Activated CD4-positive, alpha-beta T cell treated with anti-CD3 and anti-CD28 coated beads, Interleukin-2, amount 50 U/mL, for 1 hour (primary cell): ENCODE data around the gene ERICH6.

ENCODE experiments used
- DNase-seq: peaks from one replicate; pipeline ENCODE4 v3.0.0-alpha.2; 2020

ERICH6 gene

GRCh38 chr3:150703756-150704344 is at the start of gene ERICH6:
Gene ERICH6 (minus strand): TSS chr3:150703920. CDS start chr3:150703898, 22 bp downstream.
- DNase-seq = peak; percentile 74

GRCh38 chr3:150751781-150752263 is 48.1 kb upstream of the ERICH6 start:
- DNase-seq = no peak

GRCh38 chr3:150749255-150749654 is 45.5 kb upstream of the ERICH6 start:
- no peak for DNase-seq

GRCh38 chr3:150748684-150749047 is 44.9 kb upstream of the ERICH6 start:
- no peak for DNase-seq

- no peak for DNase-seq
These were observed 44.4 kb upstream of the ERICH6 start for GRCh38 chr3:150747886-150748683.

- no peak for DNase-seq
These were observed 43.3 kb upstream of the ERICH6 start for GRCh38 chr3:150746791-150747590.

- DNase-seq = no peak
These were observed 42.1 kb upstream of the ERICH6 start for GRCh38 chr3:150745832-150746231.

- DNase-seq = no peak
These were observed 41.1 kb upstream of the ERICH6 start for GRCh38 chr3:150744919-150745211.

- no peak for DNase-seq
These were observed 40.6 kb upstream of the ERICH6 start for GRCh38 chr3:150744041-150744918.

- DNase-seq = no peak
These were observed 39.8 kb upstream of the ERICH6 start for GRCh38 chr3:150743508-150743907.

- no peak for DNase-seq
These were observed 39.0 kb upstream of the ERICH6 start for GRCh38 chr3:150742679-150743078.

GRCh38 chr3:150742141-150742523 is 38.4 kb upstream of the ERICH6 start:
- DNase-seq = no peak

- no peak for DNase-seq
These were observed 37.9 kb upstream of the ERICH6 start for GRCh38 chr3:150741497-150742140.

GRCh38 chr3:150740733-150741496 is 37.2 kb upstream of the ERICH6 start:
- DNase-seq = no peak

GRCh38 chr3:150739877-150740645 is 36.3 kb upstream of the ERICH6 start:
- DNase-seq = no peak

GRCh38 chr3:150739200-150739863 is 35.6 kb upstream of the ERICH6 start:
- DNase-seq = no peak

GRCh38 chr3:150738688-150739087 is 35.0 kb upstream of the ERICH6 start:
- DNase-seq = no peak

GRCh38 chr3:150737874-150738679 is 34.4 kb upstream of the ERICH6 start:
- no peak for DNase-seq
